Lung (tissue), 12 donors: Measurements from ENCODE around the gene DSEL. TPM values are rescaled to one million over a fixed set of nuclear protein-coding genes. Genes with fewer than 3 reads are reported as not detected.

Experiments
- ATAC-seq: fragments of 200-7000 bp; cut with Tn5 transposase; one replicate; pipeline ENCODE4 v1.9.1; 2020; ENCODE audit warnings: moderate number of reproducible peaks; ENCODE audit not compliant: insufficient read depth, low FRiP score
- DNase-seq, 3 donors: peaks; one replicate each; pipeline ENCODE4 v3.0.0-alpha.2; 2013 to 2017
- H3K27ac ChIP-seq, 2 donors: one replicate each; pipeline ENCODE4 v1.5.1; 2013; ENCODE audit warnings: mild to moderate bottlenecking in 2 of 2, moderate library complexity in 2 of 2, control low read depth in 1 of 2, inconsistent platforms in 1 of 2, low read depth in 1 of 2, low read length in 1 of 2
- H3K27me3 ChIP-seq, 3 donors: one replicate each; pipeline ENCODE4 v1.5.1; 2013; ENCODE audit warnings: low read length in 2 of 3; ENCODE audit not compliant: control insufficient read depth in 3 of 3, insufficient read depth in 3 of 3
- H3K36me3 ChIP-seq, 4 donors: one replicate each; pipeline ENCODE4 v1.5.1; 2013; ENCODE audit warnings: low read length in 4 of 4, mild to moderate bottlenecking in 1 of 4, moderate library complexity in 1 of 4; ENCODE audit not compliant: control insufficient read depth in 4 of 4, insufficient read depth in 4 of 4
- H3K4me1 ChIP-seq, 5 donors: one replicate each; pipeline ENCODE4 v1.5.1; 2013; ENCODE audit warnings: low read length in 5 of 5, mild to moderate bottlenecking in 2 of 5, moderate library complexity in 1 of 5; ENCODE audit not compliant: control insufficient read depth in 5 of 5, insufficient read depth in 5 of 5
- H3K4me3 ChIP-seq: one replicate; pipeline ENCODE4 v1.5.1; 2013; ENCODE audit warnings: mild to moderate bottlenecking, control low read depth, moderate library complexity
- H3K9ac ChIP-seq, 2 donors: one replicate each; pipeline ENCODE4 v1.5.1; 2013; ENCODE audit warnings: low read length in 2 of 2, control low read depth in 1 of 2; ENCODE audit not compliant: insufficient read depth in 1 of 2
- H3K9me3 ChIP-seq, 4 donors: one replicate each; pipeline ENCODE4 v1.5.1; 2013; ENCODE audit warnings: low read length in 3 of 4, mild to moderate bottlenecking in 1 of 4, moderate library complexity in 1 of 4; ENCODE audit not compliant: control insufficient read depth in 4 of 4, insufficient read depth in 3 of 4
- CTCF ChIP-seq: IDR thresholded peaks from 2 replicates; pipeline ENCODE4 v1.5.1; 2012; ENCODE audit warnings: mild to moderate bottlenecking; ENCODE audit errors: control extremely low read depth, extremely low read depth
- WGBS, 2 donors: extraction: QIAGEN DNeasy Blood & Tissue Kit; methylation state at CpG; one replicate each; pipeline ENCODE4 v1.1.7; 2013; 5-methylcytosine and 5-hydroxymethylcytosine counted together
- polyA plus RNA-seq, 2 donors: library from polyadenylated mRNA; stranded (reverse); fragments of 200-250 nt; gene quantifications; one replicate each; pipeline ENCODE4 v1.2.1, GENCODE V29; 2013
- total RNA-seq, 2 donors: library from RNA; depleted of rRNA in 1 of 2; stranded (reverse); fragments of >200 nt in 1 of 2; gene quantifications; one replicate each; pipeline ENCODE4 v1.2.1, GENCODE V29; 2014 to 2021
- donor health status: control.
- donor health status: control.
- donor health status: Bipolar disorder and iron deficiency.
- donor health status: healthy.
- donor health status: DM: yes; HTN: yes; CAD: no.

Gene DSEL
- total and polyA plus RNA-seq, 4 donors = 1.4 to 13.0 (median 5.6) TPM

GRCh38 chr18:67475673-67476072 lies 40.8 kb downstream of the DSEL start:
- no peak for ATAC-seq
- Histone ChIP-seq H3K4me3 (no peak overlapping the region), H3K4me1 (no peaks in the 10 kb centered on the region), H3K27ac (no peak overlapping the region), H3K27me3 (no peaks in the 10 kb centered on the region), H3K9ac (no peak overlapping the region), H3K36me3 (no peaks in the 10 kb centered on the region), H3K9me3 (no peaks in the 10 kb centered on the region)
- TF ChIP-seq CTCF = no peak
- no peak for DNase-seq
- 19 to 27% methylated on average over 1 of the region's 1 CpG for WGBS, 2 donors

GRCh38 chr18:67468038-67468437 lies 48.5 kb downstream of the DSEL start:
- Histone ChIP-seq H3K4me3 (no peak overlapping the region), H3K4me1 (no peaks in the 10 kb centered on the region), H3K27ac (no peak overlapping the region), H3K9ac (no peak overlapping the region), H3K9me3 (peaks cover 0 to 2% (median 0%) of the 10 kb centered on the region in 4 donors), H3K36me3 (no peaks in the 10 kb centered on the region), H3K27me3 (no peaks in the 10 kb centered on the region)
- no peak for DNase-seq
- ATAC-seq = no peak
- no peak for TF ChIP-seq CTCF

- Histone ChIP-seq H3K27me3 (no peaks in the 10 kb centered on the region), H3K4me3 (no peak overlapping the region), H3K9ac (no peak overlapping the region), H3K9me3 (peaks cover 0 to 2% (median 0%) of the 10 kb centered on the region in 4 donors), H3K36me3 (no peaks in the 10 kb centered on the region), H3K4me1 (no peaks in the 10 kb centered on the region), H3K27ac (no peak overlapping the region)
- no peak for ATAC-seq
- 62 to 73% methylated on average over 1 of the region's 1 CpG for WGBS, 2 donors
- no peak for TF ChIP-seq CTCF
- no peak for DNase-seq
Observed at GRCh38 chr18:67467188-67467587, 49.3 kb downstream of the DSEL start.

GRCh38 chr18:67464499-67464898 lies 52.0 kb downstream of the DSEL start:
- Histone ChIP-seq H3K4me1 (no peaks in the 10 kb centered on the region), H3K4me3 (no peak overlapping the region), H3K9me3 (peaks cover 0 to 2% (median 0%) of the 10 kb centered on the region in 4 donors), H3K27me3 (no peaks in the 10 kb centered on the region), H3K27ac (no peak overlapping the region), H3K36me3 (no peaks in the 10 kb centered on the region), H3K9ac (no peak overlapping the region)
- no peak for DNase-seq
- no peak for ATAC-seq
- TF ChIP-seq CTCF = no peak
- 79 to 91% methylated on average over 1 of the region's 1 CpG for WGBS, 2 donors
